Measurements from ENCODE around the gene GFRA1.
"Not testable (repeated sequence)": the region's sequence is repeated elsewhere in the genome, so short reads cannot be mapped to it uniquely, and the experiment has no call there.

GFRA1 gene

GRCh38 chr10:116169782-116170445 lies 103.1 kb downstream of the GFRA1 start:
- H3K4me1 Mint-ChIP-seq, result no peaks in the 10 kb centered on the region
- peaks cover 0 to 7% of the 10 kb centered on the region in 2 donors for H3K9me3 Mint-ChIP-seq
- H3K27me3 Mint-ChIP-seq, result peaks cover 6% of the 10 kb centered on the region
- H3K4me3 Mint-ChIP-seq, result no peak overlapping the region
- no peak for DNase-seq
- ATAC-seq, result peak; percentile 12
- H3K27ac Mint-ChIP-seq, result no peak overlapping the region

- DNase-seq, result no peak
- H3K9me3 Mint-ChIP-seq, result peaks cover 0 to 7% of the 10 kb centered on the region in 2 donors
- no peak overlapping the region for H3K27ac Mint-ChIP-seq
- peaks cover 6% of the 10 kb centered on the region for H3K27me3 Mint-ChIP-seq
- H3K4me3 Mint-ChIP-seq, result no peak overlapping the region
- H3K4me1 Mint-ChIP-seq, result no peaks in the 10 kb centered on the region
- no peak for ATAC-seq
These were observed 104.3 kb downstream of the GFRA1 start for GRCh38 chr10:116168745-116169144.

GRCh38 chr10:116168329-116168728 lies 104.7 kb downstream of the GFRA1 start:
- Mint-ChIP-seq H3K4me1 (no peaks in the 10 kb centered on the region), H3K4me3 (no peak overlapping the region), H3K27ac (no peak overlapping the region), H3K27me3 (peaks cover 6% of the 10 kb centered on the region), H3K9me3 (peaks cover 0 to 7% of the 10 kb centered on the region in 2 donors)
- DNase-seq (no peak), ATAC-seq (no peak)

GRCh38 chr10:116165941-116166340 lies 107.1 kb downstream of the GFRA1 start:
- not testable (repeated sequence) for ATAC-seq, H3K27ac Mint-ChIP-seq, H3K9me3 Mint-ChIP-seq

GRCh38 chr10:116164291-116164690 lies 108.7 kb downstream of the GFRA1 start:
- Mint-ChIP-seq H3K4me3 (no peak overlapping the region), H3K27me3 (peaks cover 6% of the 10 kb centered on the region), H3K9me3 (peaks cover 0 to 7% of the 10 kb centered on the region in 2 donors), H3K27ac (no peak overlapping the region), H3K4me1 (no peaks in the 10 kb centered on the region)
- ATAC-seq, result no peak
- no peak for DNase-seq

More at GRCh38 chr10:116165941-116166340, 107.1 kb downstream of the GFRA1 start:
- H3K27me3 Mint-ChIP-seq, H3K4me3 Mint-ChIP-seq, DNase-seq, H3K4me1 Mint-ChIP-seq: not testable (repeated sequence)

GRCh38 chr10:116163333-116164131 lies 109.5 kb downstream of the GFRA1 start:
- peaks cover 6% of the 10 kb centered on the region for H3K27me3 Mint-ChIP-seq
- peak; percentile 23 for ATAC-seq
- no peaks in the 10 kb centered on the region for H3K4me1 Mint-ChIP-seq
- H3K4me3 Mint-ChIP-seq, result no peak overlapping the region
- H3K9me3 Mint-ChIP-seq, result peaks cover 0 to 7% of the 10 kb centered on the region in 2 donors
- DNase-seq, result no peak
- no peak overlapping the region for H3K27ac Mint-ChIP-seq

GRCh38 chr10:116162851-116163250 lies 110.2 kb downstream of the GFRA1 start:
- Mint-ChIP-seq H3K9me3 (peaks cover 0 to 7% of the 10 kb centered on the region in 2 donors), H3K4me3 (no peak overlapping the region), H3K27ac (no peak overlapping the region), H3K4me1 (no peaks in the 10 kb centered on the region), H3K27me3 (peaks cover 6% of the 10 kb centered on the region)
- no peak for DNase-seq
- no peak for ATAC-seq

GRCh38 chr10:116160271-116160670 lies 112.7 kb downstream of the GFRA1 start:
- H3K4me3 Mint-ChIP-seq, result no peak overlapping the region
- H3K27ac Mint-ChIP-seq, result no peak overlapping the region
- DNase-seq (no peak), ATAC-seq (no peak)
- H3K27me3 Mint-ChIP-seq, result no peaks in the 10 kb centered on the region
- no peaks in the 10 kb centered on the region for H3K9me3 Mint-ChIP-seq
- no peaks in the 10 kb centered on the region for H3K4me1 Mint-ChIP-seq

GRCh38 chr10:116159197-116159596 lies 113.8 kb downstream of the GFRA1 start:
- Mint-ChIP-seq H3K27me3 (no peaks in the 10 kb centered on the region), H3K27ac (no peak overlapping the region), H3K4me3 (no peak overlapping the region), H3K9me3 (no peaks in the 10 kb centered on the region), H3K4me1 (no peaks in the 10 kb centered on the region)
- DNase-seq (no peak), ATAC-seq (no peak)

- no peaks in the 10 kb centered on the region for H3K4me1 Mint-ChIP-seq
- ATAC-seq, result no peak
These were observed 115.0 kb downstream of the GFRA1 start for GRCh38 chr10:116158036-116158435.

GRCh38 chr10:116157485-116157884 lies 115.5 kb downstream of the GFRA1 start:
- H3K27ac Mint-ChIP-seq, result no peak overlapping the region
- DNase-seq (no peak), ATAC-seq (no peak)
- H3K27me3 Mint-ChIP-seq, result peaks cover 6% of the 10 kb centered on the region
- peaks cover 0 to under 1% of the 10 kb centered on the region in 2 donors for H3K9me3 Mint-ChIP-seq
- H3K4me3 Mint-ChIP-seq, result no peak overlapping the region
- no peaks in the 10 kb centered on the region for H3K4me1 Mint-ChIP-seq

More at GRCh38 chr10:116158036-116158435, 115.0 kb downstream of the GFRA1 start:
- Mint-ChIP-seq H3K27me3 (peaks cover under 1% of the 10 kb centered on the region), H3K4me3 (no peak overlapping the region), H3K9me3 (no peaks in the 10 kb centered on the region), H3K27ac (no peak overlapping the region)
- DNase-seq, result no peak

- H3K4me3 Mint-ChIP-seq, result no peak overlapping the region
- peaks cover 0 to 7% of the 10 kb centered on the region in 2 donors for H3K9me3 Mint-ChIP-seq
- H3K27ac Mint-ChIP-seq, result no peak overlapping the region
- DNase-seq (no peak), ATAC-seq (no peak)
- peaks cover 11% of the 10 kb centered on the region for H3K27me3 Mint-ChIP-seq
- no peaks in the 10 kb centered on the region for H3K4me1 Mint-ChIP-seq
These were observed 116.2 kb downstream of the GFRA1 start for GRCh38 chr10:116156819-116157218.

GRCh38 chr10:116155191-116155590 lies 117.8 kb downstream of the GFRA1 start:
- Mint-ChIP-seq H3K9me3 (peaks cover 0 to 15% of the 10 kb centered on the region in 2 donors), H3K27ac (no peak overlapping the region), H3K4me3 (no peak overlapping the region), H3K4me1 (no peaks in the 10 kb centered on the region), H3K27me3 (peaks cover 24% of the 10 kb centered on the region)
- DNase-seq, result no peak
- ATAC-seq, result no peak

- Mint-ChIP-seq H3K4me3 (no peak overlapping the region), H3K9me3 (peaks cover 0 to 15% of the 10 kb centered on the region in 2 donors), H3K27me3 (peaks cover 28% of the 10 kb centered on the region), H3K27ac (no peak overlapping the region), H3K4me1 (no peaks in the 10 kb centered on the region)
- ATAC-seq (no peak), DNase-seq (no peak)
These were observed 118.4 kb downstream of the GFRA1 start for GRCh38 chr10:116154651-116155050.

GRCh38 chr10:116151076-116151475 lies 121.9 kb downstream of the GFRA1 start:
- DNase-seq, result no peak
- H3K4me1 Mint-ChIP-seq, result peaks cover 26% of the 10 kb centered on the region
- H3K4me3 Mint-ChIP-seq, result no peak overlapping the region
- ATAC-seq, result no peak
- H3K9me3 Mint-ChIP-seq, result peaks cover 0 to 15% of the 10 kb centered on the region in 2 donors
- H3K27me3 Mint-ChIP-seq, result peaks cover 28% of the 10 kb centered on the region
- H3K27ac Mint-ChIP-seq, result no peak overlapping the region

- Mint-ChIP-seq H3K4me1 (peaks cover 26% of the 10 kb centered on the region), H3K27ac (no peak overlapping the region), H3K4me3 (no peak overlapping the region), H3K9me3 (peaks cover 0 to 15% of the 10 kb centered on the region in 2 donors), H3K27me3 (peaks cover 28% of the 10 kb centered on the region)
- DNase-seq (no peak), ATAC-seq (no peak)
These were observed 122.4 kb downstream of the GFRA1 start for GRCh38 chr10:116150606-116151005.
